GM12801 (cell line): ENCODE data around the gene LMBR1.

Experiments
- CTCF ChIP-seq: IDR thresholded peaks from one replicate; pipeline ENCODE4 v1.5.1; 2011; ENCODE audit warnings: control low read depth; ENCODE audit not compliant: insufficient read length; ENCODE audit errors: extremely low read depth

LMBR1 gene

DNA sequence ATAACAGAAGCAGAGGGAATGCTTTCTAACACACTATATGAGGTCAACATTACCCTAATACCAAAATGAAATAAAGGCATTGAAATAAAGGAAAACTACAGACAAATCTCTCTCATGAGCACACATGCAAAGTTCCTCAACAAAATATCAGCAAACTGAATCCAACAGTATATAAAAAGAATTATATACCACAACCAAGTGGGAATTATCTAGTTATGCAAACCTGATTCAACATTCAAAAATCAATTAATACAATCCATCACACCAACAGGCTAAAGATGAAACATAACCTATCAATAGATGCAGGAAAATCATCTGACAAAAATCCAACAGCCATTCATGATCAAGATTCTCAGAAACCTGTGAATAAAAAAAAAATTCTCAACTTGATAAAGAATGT is 34.5 kb downstream of the LMBR1 start:
- TF ChIP-seq CTCF, result no peak

GRCh38 chr7:156857757-156858156 is 35.2 kb downstream of the LMBR1 start:
- TF ChIP-seq CTCF, result no peak

DNA sequence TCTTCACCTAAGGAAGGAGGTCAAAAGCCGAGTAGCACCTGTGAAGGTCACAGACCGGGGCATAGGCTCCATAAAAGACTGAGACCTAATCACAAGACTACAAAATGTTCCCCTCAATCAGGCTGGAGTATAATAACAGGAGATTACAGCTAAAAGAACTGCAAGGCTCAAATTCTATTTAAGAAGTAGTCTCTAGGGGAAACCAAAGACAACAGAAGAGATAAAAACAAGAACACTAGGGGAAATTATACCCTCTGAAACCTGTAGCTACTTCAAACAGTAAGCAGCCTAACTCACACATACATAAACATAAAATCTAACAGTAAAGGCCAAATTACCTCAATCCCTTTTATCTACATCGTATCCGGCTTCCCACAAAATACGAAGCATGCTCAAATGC is 38.3 kb downstream of the LMBR1 start:
- TF ChIP-seq CTCF, result no peak

DNA sequence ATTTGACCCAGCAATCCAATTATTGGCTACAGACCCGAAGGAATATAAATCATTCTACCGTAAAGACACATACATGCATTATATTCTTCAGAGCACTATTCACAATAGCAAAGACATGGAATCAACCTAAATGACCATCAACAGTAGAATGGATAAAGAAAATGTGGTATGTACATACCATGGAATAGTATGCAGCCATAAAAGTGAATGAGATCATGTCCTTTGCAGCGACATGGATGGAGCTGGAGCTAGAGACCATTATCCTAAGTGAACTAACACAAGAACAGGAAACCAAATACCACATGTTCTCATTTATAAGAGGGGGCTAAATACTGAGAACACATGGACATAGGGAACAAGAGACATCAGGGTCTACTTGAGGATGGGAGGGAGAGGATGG is 44.0 kb downstream of the LMBR1 start:
- no peak for TF ChIP-seq CTCF

DNA sequence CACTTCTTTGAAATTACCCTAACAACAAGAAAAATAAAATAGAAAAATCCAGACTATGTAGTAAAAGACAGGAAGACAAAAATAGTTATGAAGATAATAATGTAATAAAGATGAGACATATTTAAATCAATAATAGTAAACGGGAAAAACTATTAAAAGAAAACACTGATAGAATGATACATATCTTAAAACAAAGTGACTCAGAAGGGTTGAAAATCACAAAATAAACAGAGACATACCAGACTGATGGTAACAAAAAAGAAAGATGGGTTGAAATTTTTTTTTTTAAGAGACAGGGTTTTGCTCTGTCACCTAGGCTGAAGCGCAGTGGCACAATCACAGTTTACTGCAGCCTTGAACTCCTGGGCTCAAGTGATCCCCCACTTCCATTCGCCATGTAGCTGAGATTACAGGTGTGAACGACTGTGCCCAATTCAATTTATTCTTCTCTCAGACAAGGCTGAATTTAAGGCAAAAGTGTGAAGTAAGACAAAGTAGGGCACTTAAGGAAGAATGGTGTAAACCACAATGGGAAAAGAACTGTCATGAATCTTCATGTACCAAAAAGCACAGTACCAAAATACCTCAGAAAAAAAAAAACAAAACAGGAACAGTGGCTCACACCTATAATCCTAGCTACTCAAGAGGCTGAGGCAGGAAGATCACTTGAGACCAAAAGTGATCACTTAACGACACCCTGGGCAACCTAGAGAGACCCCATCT is 47.4 kb downstream of the LMBR1 start:
- no peak for TF ChIP-seq CTCF

DNA sequence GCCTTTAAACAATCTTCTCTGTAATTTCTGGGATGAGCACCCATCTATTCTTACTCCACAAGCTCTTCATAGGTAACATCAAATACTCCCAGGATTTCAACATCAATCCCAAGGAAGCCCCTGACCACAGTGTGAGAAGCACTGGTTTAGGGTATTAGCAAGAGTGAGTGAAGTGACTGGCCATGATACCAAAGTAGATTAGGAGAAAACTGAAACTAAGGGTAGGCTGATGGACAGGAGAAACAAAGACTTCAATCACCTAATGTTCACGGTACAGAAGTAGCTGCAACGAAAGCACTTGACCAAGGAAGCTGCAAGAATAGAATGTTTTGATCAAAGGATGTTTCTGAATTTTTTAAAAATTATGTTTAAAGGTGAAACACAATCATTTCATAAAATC is 49.8 kb downstream of the LMBR1 start:
- no peak for TF ChIP-seq CTCF

- TF ChIP-seq CTCF, result no peak
Observed at GRCh38 chr7:156842740-156843140, 50.2 kb downstream of the LMBR1 start.
